ENCODE data around the gene ASZ1.

ASZ1 gene

GRCh38 chr7:117399820-117400422 lies 27.4 kb downstream of the ASZ1 start:
- no peak overlapping the region for H3K4me3 ChIP-seq (ENCODE audit: low read depth, low read length)
- TF ChIP-seq CTCF (IDR thresholded peaks at IDR 0.05; ENCODE audit: low read depth, low read length, missing control alignments), result peak; percentile 26
- no peak overlapping the region for H3K27ac ChIP-seq
- in situ Hi-C loops (cut with HindIII; ENCODE audit: low pct_ligation_motif_present, low sequenced_read_pairs), result no loop called here
- H3K36me3 ChIP-seq (replicated peaks), result no peaks in the 10 kb centered on the region
- no peaks in the 10 kb centered on the region for H3K27me3 ChIP-seq (replicated peaks)
- DNase-seq, result no peak

- no peak for TF ChIP-seq CTCF (IDR thresholded peaks at IDR 0.05; ENCODE audit: low read depth, low read length, missing control alignments)
- Histone ChIP-seq H3K27me3 (replicated peaks) (no peaks in the 10 kb centered on the region), H3K36me3 (replicated peaks) (no peaks in the 10 kb centered on the region), H3K4me3 (ENCODE audit: low read depth, low read length) (no peak overlapping the region), H3K27ac (no peak overlapping the region)
- in situ Hi-C loops (cut with HindIII; ENCODE audit: low pct_ligation_motif_present, low sequenced_read_pairs), result no loop called here
- DNase-seq, result no peak
Measured at GRCh38 chr7:117395743-117396142, 31.6 kb downstream of the ASZ1 start.

GRCh38 chr7:117393781-117394180 lies 33.5 kb downstream of the ASZ1 start:
- Histone ChIP-seq H3K4me3 (ENCODE audit: low read depth, low read length) (no peak overlapping the region), H3K27me3 (replicated peaks) (no peaks in the 10 kb centered on the region), H3K27ac (no peak overlapping the region), H3K36me3 (replicated peaks) (no peaks in the 10 kb centered on the region)
- no peak for TF ChIP-seq CTCF (IDR thresholded peaks at IDR 0.05; ENCODE audit: low read depth, low read length, missing control alignments)
- in situ Hi-C loops (cut with HindIII; ENCODE audit: low pct_ligation_motif_present, low sequenced_read_pairs), result no loop called here
- no peak for DNase-seq

- H3K4me3 ChIP-seq (ENCODE audit: low read depth, low read length), result no peak overlapping the region
- TF ChIP-seq CTCF (IDR thresholded peaks at IDR 0.05; ENCODE audit: low read depth, low read length, missing control alignments), result no peak
- H3K27me3 ChIP-seq (replicated peaks), result no peaks in the 10 kb centered on the region
- H3K27ac ChIP-seq, result no peak overlapping the region
- in situ Hi-C loops (cut with HindIII; ENCODE audit: low pct_ligation_motif_present, low sequenced_read_pairs), result no loop called here
- no peak for DNase-seq
- H3K36me3 ChIP-seq (replicated peaks), result no peaks in the 10 kb centered on the region
Measured at GRCh38 chr7:117389871-117390270, 37.4 kb downstream of the ASZ1 start.

GRCh38 chr7:117386110-117386706 lies 41.1 kb downstream of the ASZ1 start:
- H3K27me3 ChIP-seq (replicated peaks), result no peaks in the 10 kb centered on the region
- in situ Hi-C loops (cut with HindIII; ENCODE audit: low pct_ligation_motif_present, low sequenced_read_pairs), result no loop called here
- no peak overlapping the region for H3K27ac ChIP-seq
- TF ChIP-seq CTCF (IDR thresholded peaks at IDR 0.05; ENCODE audit: low read depth, low read length, missing control alignments), result no peak
- peak; percentile 26 for DNase-seq
- no peak overlapping the region for H3K4me3 ChIP-seq (ENCODE audit: low read depth, low read length)
- H3K36me3 ChIP-seq (replicated peaks), result no peaks in the 10 kb centered on the region
